OCI-LY3 (cell line): ENCODE measurements around the gene CNNM2.

ENCODE experiments used
- H2AFZ ChIP-seq: fragments of 200-600, 300-600 bp; shearing (Covaris generic); 2 replicates; pipeline ENCODE4 v1.6.0; 2014; ENCODE audit warnings: antibody characterized with exemption, low read depth, low read length
- H3K27ac ChIP-seq: fragments of 200-600, 300-600 bp; sonication (generic); 2 replicates; pipeline ENCODE4 v1.5.1; 2014; ENCODE audit warnings: mild to moderate bottlenecking, low read length, moderate library complexity, mixed read lengths
- H3K27me3 ChIP-seq: fragments of 200-600, 300-600 bp; sonication (generic); 2 replicates; pipeline ENCODE4 v1.6.1; 2014; ENCODE audit warnings: low read depth, low read length, mixed read lengths
- H3K36me3 ChIP-seq: fragments of 200-600, 300-600 bp; sonication (generic); replicated peaks from 2 replicates; pipeline ENCODE3; 2014; ENCODE audit warnings: low read depth, low read length, mixed read lengths
- H3K4me1 ChIP-seq: fragments of 300-600, 200-600 bp; sonication (generic); 2 replicates; pipeline ENCODE4 v1.6.1; 2014; ENCODE audit warnings: low read length, mixed read lengths
- H3K4me2 ChIP-seq: fragments of 200-600, 300-600 bp; sonication (generic); 2 replicates; pipeline ENCODE4 v1.6.1; 2014; ENCODE audit warnings: low read length, mixed read lengths
- H3K4me3 ChIP-seq: fragments of 300-600, 200-600 bp; sonication (generic); 2 replicates; pipeline ENCODE4 v1.5.1; 2014; ENCODE audit warnings: antibody characterized with exemption, mild to moderate bottlenecking, low read length, moderate library complexity
- H3K79me2 ChIP-seq: fragments of 300-600, 200-600 bp; shearing (Covaris generic); 2 replicates; pipeline ENCODE4 v1.6.1; 2014; ENCODE audit warnings: mild to moderate bottlenecking, low read length, mixed read lengths
- H3K9ac ChIP-seq: fragments of 300-600, 200-600 bp; shearing (Covaris generic); 2 replicates; pipeline ENCODE4 v1.6.0; 2014; ENCODE audit warnings: mild to moderate bottlenecking, low read length, moderate library complexity
- H3K9me3 ChIP-seq: fragments of 200-600, 300-600 bp; shearing (Covaris generic); 2 replicates; pipeline ENCODE4 v1.6.1; 2014; ENCODE audit warnings: low read length, mixed read lengths; ENCODE audit not compliant: insufficient read depth
- H4K20me1 ChIP-seq: fragments of 200-600, 300-600 bp; sonication (generic); 2 replicates; pipeline ENCODE4 v1.6.1; 2016; ENCODE audit warnings: low read length, mixed read lengths; ENCODE audit not compliant: insufficient read depth
- EZH2phosphoT487 ChIP-seq: fragments of 200-600 bp; shearing (Covaris generic); IDR thresholded peaks from 2 replicates; pipeline ENCODE4 v1.6.1; 2018; ENCODE audit warnings: antibody characterized with exemption, mixed run types, low read depth
- TF ChIP-seq, protein P1 (sequence below): fragments of 200-600, 300-600 bp; sonication (generic); IDR thresholded peaks from 2 replicates; pipeline ENCODE4 v1.5.1; 2014; ENCODE audit warnings: antibody characterized with exemption, low read length, low read depth

The CNNM2 gene

DNA sequence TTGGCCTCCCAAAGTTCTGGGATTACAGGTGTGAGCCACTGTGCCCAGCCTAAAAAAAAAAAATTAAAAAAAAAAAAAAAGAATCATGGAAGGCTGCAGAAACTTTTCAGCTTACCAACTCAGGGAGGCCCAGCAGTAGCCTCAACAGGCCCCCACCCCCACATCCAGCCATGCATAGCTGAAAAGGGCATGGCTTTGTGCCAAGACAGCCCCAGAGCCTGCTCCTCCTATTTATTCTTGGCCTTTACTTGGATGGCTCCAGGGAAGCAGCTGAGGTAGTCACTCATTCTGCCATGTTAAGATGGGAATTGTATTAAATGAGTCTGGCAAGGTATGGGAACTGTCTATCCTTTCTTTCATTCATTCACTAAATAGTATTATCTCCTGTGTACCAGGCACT, 13.7 kb upstream of the CNNM2 start:
- TF ChIP-seq EZH2phosphoT487, result no peak
- TF ChIP-seq, protein P1, sequence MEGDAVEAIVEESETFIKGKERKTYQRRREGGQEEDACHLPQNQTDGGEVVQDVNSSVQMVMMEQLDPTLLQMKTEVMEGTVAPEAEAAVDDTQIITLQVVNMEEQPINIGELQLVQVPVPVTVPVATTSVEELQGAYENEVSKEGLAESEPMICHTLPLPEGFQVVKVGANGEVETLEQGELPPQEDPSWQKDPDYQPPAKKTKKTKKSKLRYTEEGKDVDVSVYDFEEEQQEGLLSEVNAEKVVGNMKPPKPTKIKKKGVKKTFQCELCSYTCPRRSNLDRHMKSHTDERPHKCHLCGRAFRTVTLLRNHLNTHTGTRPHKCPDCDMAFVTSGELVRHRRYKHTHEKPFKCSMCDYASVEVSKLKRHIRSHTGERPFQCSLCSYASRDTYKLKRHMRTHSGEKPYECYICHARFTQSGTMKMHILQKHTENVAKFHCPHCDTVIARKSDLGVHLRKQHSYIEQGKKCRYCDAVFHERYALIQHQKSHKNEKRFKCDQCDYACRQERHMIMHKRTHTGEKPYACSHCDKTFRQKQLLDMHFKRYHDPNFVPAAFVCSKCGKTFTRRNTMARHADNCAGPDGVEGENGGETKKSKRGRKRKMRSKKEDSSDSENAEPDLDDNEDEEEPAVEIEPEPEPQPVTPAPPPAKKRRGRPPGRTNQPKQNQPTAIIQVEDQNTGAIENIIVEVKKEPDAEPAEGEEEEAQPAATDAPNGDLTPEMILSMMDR, result no peak
- H4K20me1 ChIP-seq, result no peaks in the 10 kb centered on the region
- H3K4me1 ChIP-seq, result no peaks in the 10 kb centered on the region

DNA sequence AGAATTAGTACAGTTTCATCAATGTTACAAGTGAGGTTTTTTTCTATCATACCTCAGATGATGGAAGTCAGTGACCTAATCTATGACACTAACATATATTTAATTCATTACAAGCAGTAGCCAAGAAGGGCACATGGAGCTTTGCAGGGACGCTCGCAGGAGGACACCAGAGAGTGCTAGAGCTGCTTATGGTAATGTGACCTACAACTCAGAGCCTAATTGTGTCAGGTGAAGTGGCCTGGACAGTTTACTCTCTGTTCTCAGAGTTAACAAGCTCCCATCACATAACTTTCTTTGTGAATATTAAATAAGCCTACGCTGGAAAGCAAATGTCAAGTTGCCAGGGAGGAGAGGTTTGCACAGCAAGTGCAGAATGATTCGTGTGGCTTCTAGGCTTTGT, 11.6 kb upstream of the CNNM2 start:
- Histone ChIP-seq H3K27ac (no peak overlapping the region), H3K9ac (no peak overlapping the region), H3K36me3 (no peaks in the 10 kb centered on the region), H3K79me2 (no peaks in the 10 kb centered on the region), H3K9me3 (no peaks in the 10 kb centered on the region), H3K27me3 (no peaks in the 10 kb centered on the region), H2AFZ (no peak overlapping the region), H4K20me1 (no peaks in the 10 kb centered on the region), H3K4me2 (no peak overlapping the region), H3K4me3 (no peak overlapping the region), H3K4me1 (no peaks in the 10 kb centered on the region)
- TF ChIP-seq, protein P1, result no peak
- TF ChIP-seq EZH2phosphoT487, result no peak

More for the DNA sequence above, 13.7 kb upstream of the CNNM2 start:
- no peak overlapping the region for H3K4me3 ChIP-seq
- H3K79me2 ChIP-seq, result no peaks in the 10 kb centered on the region
- no peak overlapping the region for H3K9ac ChIP-seq
- no peaks in the 10 kb centered on the region for H3K36me3 ChIP-seq
- no peak overlapping the region for H2AFZ ChIP-seq
- no peak overlapping the region for H3K27ac ChIP-seq
- H3K27me3 ChIP-seq, result no peaks in the 10 kb centered on the region
- H3K9me3 ChIP-seq, result no peaks in the 10 kb centered on the region
- no peak overlapping the region for H3K4me2 ChIP-seq

DNA sequence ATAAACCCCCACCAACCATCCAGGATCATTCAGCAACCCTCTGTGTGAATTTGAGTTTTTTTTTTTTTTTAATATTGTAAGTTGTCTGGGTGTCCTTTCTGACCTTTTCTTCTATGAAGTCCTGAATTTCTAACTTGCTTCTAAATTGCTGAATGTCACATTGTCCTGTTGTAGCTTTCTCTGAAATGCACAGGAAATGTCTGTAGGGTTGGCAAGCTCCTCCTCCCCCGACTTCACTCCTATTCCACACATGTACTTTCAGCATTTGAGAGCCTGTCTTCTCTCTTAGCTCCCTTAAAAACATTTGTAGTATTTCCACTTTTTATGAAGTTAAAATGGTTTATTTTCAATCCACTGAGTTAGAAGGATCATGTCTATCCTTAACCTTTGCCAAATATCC, 3.3 kb upstream of the CNNM2 start:
- no peaks in the 10 kb centered on the region for H3K9me3 ChIP-seq
- H3K27me3 ChIP-seq, result no peaks in the 10 kb centered on the region
- TF ChIP-seq, protein P1, result no peak
- TF ChIP-seq EZH2phosphoT487, result no peak
- H3K4me1 ChIP-seq, result peaks cover 20% of the 10 kb centered on the region
- no peak overlapping the region for H3K4me2 ChIP-seq
- no peak overlapping the region for H3K27ac ChIP-seq
- H3K36me3 ChIP-seq, result no peaks in the 10 kb centered on the region
- no peak overlapping the region for H3K9ac ChIP-seq
- H3K79me2 ChIP-seq, result no peaks in the 10 kb centered on the region
- H2AFZ ChIP-seq, result no peak overlapping the region
- no peak overlapping the region for H3K4me3 ChIP-seq
- H4K20me1 ChIP-seq, result no peaks in the 10 kb centered on the region

DNA sequence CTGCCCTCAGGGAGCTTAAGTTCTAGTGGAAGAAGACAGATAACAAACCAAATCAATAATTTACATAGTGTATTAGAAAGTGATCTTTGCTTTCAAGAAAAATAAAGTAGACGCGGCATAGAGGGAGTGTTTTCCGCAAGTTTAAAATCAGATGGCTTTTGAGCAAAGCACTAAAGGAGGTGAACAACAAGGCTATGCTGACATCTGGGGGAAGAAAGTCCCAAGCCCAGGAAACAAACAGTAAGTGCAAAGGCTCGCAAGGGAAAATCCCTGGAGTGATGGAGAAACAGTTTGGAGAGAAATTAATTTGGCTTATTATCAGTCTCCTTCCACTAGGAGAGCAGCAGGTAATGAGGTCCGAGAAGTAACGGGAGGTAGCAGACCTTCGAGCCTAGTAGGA, 1.9 kb upstream of the CNNM2 start:
- no peaks in the 10 kb centered on the region for H3K79me2 ChIP-seq
- H3K9ac ChIP-seq, result peak overlapping the region; percentile 19; the same call in 1 of the 2 replicates
- H3K9me3 ChIP-seq, result no peaks in the 10 kb centered on the region
- H3K27me3 ChIP-seq, result no peaks in the 10 kb centered on the region
- H2AFZ ChIP-seq, result 0 out of 2 replicates have a peak overlapping the region, but pooled peaks have one; percentile 71
- H3K4me1 ChIP-seq, result peaks cover 31% of the 10 kb centered on the region
- H3K4me3 ChIP-seq, result peak overlapping the region; percentile 85
- no peaks in the 10 kb centered on the region for H4K20me1 ChIP-seq
- no peak overlapping the region for H3K27ac ChIP-seq
- H3K36me3 ChIP-seq, result no peaks in the 10 kb centered on the region
- no peak for TF ChIP-seq EZH2phosphoT487
- TF ChIP-seq, protein P1, result no peak
- H3K4me2 ChIP-seq, result peak overlapping the region; percentile 82
